HL-60 (cell line): Measurements from ENCODE around the gene MYNN.

ENCODE experiments used
- CTCF ChIP-seq: IDR thresholded peaks from one replicate; pipeline ENCODE4 v1.5.1; 2011; ENCODE audit warnings: low read length, control low read depth, inconsistent platforms; ENCODE audit not compliant: insufficient read depth
- GABPA ChIP-seq: IDR thresholded peaks from 2 replicates; pipeline ENCODE4 v1.6.1; 2012; ENCODE audit warnings: low read depth
- POLR2AphosphoS5 ChIP-seq: IDR thresholded peaks from 2 replicates; pipeline ENCODE4 v1.6.1; 2012; ENCODE audit warnings: low read depth
- REST ChIP-seq: IDR thresholded peaks from 2 replicates; pipeline ENCODE4 v1.6.1; 2012; ENCODE audit warnings: low read depth; ENCODE audit not compliant: insufficient replicate concordance

GRCh38 chr3:169836078-169836941 lies 63.1 kb downstream of the MYNN start:
- TF ChIP-seq CTCF (no peak), POLR2AphosphoS5 (no peak), GABPA (no peak), REST (no peak)
